Measurements from ENCODE around the gene CARS2. TPM values are rescaled to one million over a fixed set of nuclear protein-coding genes. Genes with fewer than 3 reads are reported as not detected.

CARS2 gene
- total RNA-seq, 1 donor from 2014 or later, result 36.0 TPM

DNA sequence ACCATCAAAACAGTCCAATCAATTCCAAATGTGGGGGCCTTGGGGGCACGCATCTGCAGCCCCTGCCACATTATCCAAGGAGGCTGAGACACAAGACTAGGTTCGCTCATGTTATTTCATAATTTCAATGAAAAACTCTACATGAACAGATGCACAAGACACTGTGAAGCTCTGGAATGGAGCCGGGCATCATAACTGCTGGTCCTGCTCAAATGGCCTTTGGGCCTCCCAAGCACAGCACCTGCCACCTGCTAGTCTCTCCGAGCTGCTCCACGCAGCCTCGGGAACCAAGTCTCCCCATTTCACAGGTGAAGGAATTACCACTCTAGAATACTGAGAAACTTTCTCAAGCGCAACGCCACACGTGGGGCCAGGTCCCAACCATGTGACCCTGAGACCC is 16.9 kb downstream of the CARS2 start:
- Mint-ChIP-seq H3K27me3 (ENCODE audit: unreplicated experiment) (peaks cover 1% of the 10 kb centered on the region), H3K36me3 (ENCODE audit: low read depth, unreplicated experiment) (peaks cover 7% of the 10 kb centered on the region), H3K4me1 (ENCODE audit: unreplicated experiment) (no peaks in the 10 kb centered on the region), H3K9me3 (ENCODE audit: unreplicated experiment) (no peaks in the 10 kb centered on the region), H3K27ac (ENCODE audit: unreplicated experiment) (no peak overlapping the region), H3K4me3 (ENCODE audit: unreplicated experiment) (no peak overlapping the region)
- DNase-seq (ENCODE audit: low spot score), result no peak
- TF ChIP-seq, protein P1, sequence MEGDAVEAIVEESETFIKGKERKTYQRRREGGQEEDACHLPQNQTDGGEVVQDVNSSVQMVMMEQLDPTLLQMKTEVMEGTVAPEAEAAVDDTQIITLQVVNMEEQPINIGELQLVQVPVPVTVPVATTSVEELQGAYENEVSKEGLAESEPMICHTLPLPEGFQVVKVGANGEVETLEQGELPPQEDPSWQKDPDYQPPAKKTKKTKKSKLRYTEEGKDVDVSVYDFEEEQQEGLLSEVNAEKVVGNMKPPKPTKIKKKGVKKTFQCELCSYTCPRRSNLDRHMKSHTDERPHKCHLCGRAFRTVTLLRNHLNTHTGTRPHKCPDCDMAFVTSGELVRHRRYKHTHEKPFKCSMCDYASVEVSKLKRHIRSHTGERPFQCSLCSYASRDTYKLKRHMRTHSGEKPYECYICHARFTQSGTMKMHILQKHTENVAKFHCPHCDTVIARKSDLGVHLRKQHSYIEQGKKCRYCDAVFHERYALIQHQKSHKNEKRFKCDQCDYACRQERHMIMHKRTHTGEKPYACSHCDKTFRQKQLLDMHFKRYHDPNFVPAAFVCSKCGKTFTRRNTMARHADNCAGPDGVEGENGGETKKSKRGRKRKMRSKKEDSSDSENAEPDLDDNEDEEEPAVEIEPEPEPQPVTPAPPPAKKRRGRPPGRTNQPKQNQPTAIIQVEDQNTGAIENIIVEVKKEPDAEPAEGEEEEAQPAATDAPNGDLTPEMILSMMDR (IDR thresholded peaks at IDR 0.05; ENCODE audit: unreplicated experiment), result no peak

DNA sequence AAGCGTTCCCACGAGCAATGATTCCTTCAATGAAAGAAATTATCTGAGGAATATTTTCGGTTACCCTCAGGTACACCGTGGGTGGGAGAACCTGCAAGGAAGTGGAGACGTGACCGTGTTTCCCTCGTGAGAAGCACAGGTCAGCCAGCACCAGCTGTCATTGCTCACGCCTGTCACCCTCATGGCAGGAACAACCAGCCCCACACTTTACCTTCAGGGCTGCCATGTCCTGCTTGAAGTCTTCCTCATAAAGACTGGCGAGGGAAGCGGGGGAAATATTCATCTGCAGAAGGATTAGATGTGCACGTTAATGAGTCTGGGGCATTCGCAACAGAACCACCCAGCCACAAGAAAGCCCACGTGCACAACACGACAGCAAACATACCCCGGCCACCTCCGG is 18.2 kb downstream of the CARS2 start:
- no peaks in the 10 kb centered on the region for H3K9me3 Mint-ChIP-seq (ENCODE audit: unreplicated experiment)
- DNase-seq (ENCODE audit: low spot score), result no peak
- H3K36me3 Mint-ChIP-seq (ENCODE audit: low read depth, unreplicated experiment), result peaks cover 7% of the 10 kb centered on the region
- peaks cover 1% of the 10 kb centered on the region for H3K27me3 Mint-ChIP-seq (ENCODE audit: unreplicated experiment)
- no peak overlapping the region for H3K4me3 Mint-ChIP-seq (ENCODE audit: unreplicated experiment)
- TF ChIP-seq, protein P1 (IDR thresholded peaks at IDR 0.05; ENCODE audit: unreplicated experiment), result no peak
- H3K27ac Mint-ChIP-seq (ENCODE audit: unreplicated experiment), result no peak overlapping the region
- no peaks in the 10 kb centered on the region for H3K4me1 Mint-ChIP-seq (ENCODE audit: unreplicated experiment)

- Mint-ChIP-seq H3K4me1 (ENCODE audit: unreplicated experiment) (no peaks in the 10 kb centered on the region), H3K36me3 (ENCODE audit: low read depth, unreplicated experiment) (peaks cover 11% of the 10 kb centered on the region)
- TF ChIP-seq, protein P1 (IDR thresholded peaks at IDR 0.05; ENCODE audit: unreplicated experiment), result no peak
These were observed 20.5 kb downstream of the CARS2 start for GRCh38 chr13:110685305-110686020.

DNA sequence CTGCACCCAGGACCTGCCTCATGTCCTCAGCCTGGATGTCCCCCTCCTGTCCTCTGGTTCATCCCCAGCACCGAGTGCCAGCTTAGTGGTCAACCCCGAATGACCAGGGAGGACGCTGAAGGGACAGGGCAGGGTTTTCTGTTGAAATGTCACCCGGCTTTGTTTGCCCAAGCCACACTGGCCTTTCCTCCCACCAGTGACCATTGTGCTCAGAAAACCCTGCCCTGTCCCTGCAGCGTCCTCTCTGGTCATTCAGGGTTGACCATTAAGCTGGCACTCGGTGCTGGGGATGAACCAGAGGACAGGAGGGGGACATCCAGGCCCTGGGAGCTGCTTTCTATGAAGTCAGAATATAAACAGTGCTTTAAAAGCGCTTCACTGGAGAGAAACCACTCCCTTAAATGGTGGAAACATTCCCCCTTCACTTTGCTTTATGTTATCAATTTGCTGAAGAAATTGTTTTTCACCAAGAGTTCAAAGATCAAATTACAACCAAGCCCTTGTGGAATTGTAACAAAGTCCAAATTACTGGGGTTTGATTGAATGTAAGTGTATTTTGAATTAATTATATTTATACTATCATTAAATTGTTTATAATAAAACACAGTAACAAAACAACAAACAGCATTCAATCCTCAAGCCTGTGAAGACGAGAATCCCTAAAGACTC is 21.4 kb downstream of the CARS2 start:
- H3K4me3 Mint-ChIP-seq (ENCODE audit: unreplicated experiment), result no peak overlapping the region
- no peaks in the 10 kb centered on the region for H3K9me3 Mint-ChIP-seq (ENCODE audit: unreplicated experiment)
- H3K36me3 Mint-ChIP-seq (ENCODE audit: low read depth, unreplicated experiment), result peaks cover 11% of the 10 kb centered on the region
- no peak overlapping the region for H3K27ac Mint-ChIP-seq (ENCODE audit: unreplicated experiment)
- TF ChIP-seq, protein P1 (IDR thresholded peaks at IDR 0.05; ENCODE audit: unreplicated experiment), result no peak
- H3K4me1 Mint-ChIP-seq (ENCODE audit: unreplicated experiment), result no peaks in the 10 kb centered on the region
- DNase-seq (ENCODE audit: low spot score), result no peak
- no peaks in the 10 kb centered on the region for H3K27me3 Mint-ChIP-seq (ENCODE audit: unreplicated experiment)

More at GRCh38 chr13:110685305-110686020, 20.5 kb downstream of the CARS2 start:
- no peaks in the 10 kb centered on the region for H3K9me3 Mint-ChIP-seq (ENCODE audit: unreplicated experiment)
- H3K4me3 Mint-ChIP-seq (ENCODE audit: unreplicated experiment), result no peak overlapping the region
- no peaks in the 10 kb centered on the region for H3K27me3 Mint-ChIP-seq (ENCODE audit: unreplicated experiment)
- DNase-seq (ENCODE audit: low spot score), result no peak
- no peak overlapping the region for H3K27ac Mint-ChIP-seq (ENCODE audit: unreplicated experiment)

GRCh38 chr13:110683921-110684320 is 22.0 kb downstream of the CARS2 start:
- no peak overlapping the region for H3K4me3 Mint-ChIP-seq (ENCODE audit: unreplicated experiment)
- H3K27ac Mint-ChIP-seq (ENCODE audit: unreplicated experiment), result no peak overlapping the region
- H3K9me3 Mint-ChIP-seq (ENCODE audit: unreplicated experiment), result no peaks in the 10 kb centered on the region
- peaks cover under 1% of the 10 kb centered on the region for H3K27me3 Mint-ChIP-seq (ENCODE audit: unreplicated experiment)
- H3K4me1 Mint-ChIP-seq (ENCODE audit: unreplicated experiment), result no peaks in the 10 kb centered on the region
- DNase-seq (ENCODE audit: low spot score), result no peak
- TF ChIP-seq, protein P1 (IDR thresholded peaks at IDR 0.05; ENCODE audit: unreplicated experiment), result no peak
- peaks cover 12% of the 10 kb centered on the region for H3K36me3 Mint-ChIP-seq (ENCODE audit: low read depth, unreplicated experiment)

Data from endothelial cell (in vitro differentiated cells).